ENCODE measurements around the gene CHSY3.

CHSY3 gene

GRCh38 chr5:129905473-129906176 is 1.4 kb downstream of the CHSY3 start:
- H3K9ac ChIP-seq (ENCODE audit: low read length in 5 of 5) = peak overlapping the region in 3 of 5 donors; percentile 30 to 73 (median 56)
- H3K4me3 ChIP-seq (ENCODE audit: low read depth in 1 of 5, low read length in 5 of 5) = peak overlapping the region; percentile 78 to 86 (median 82)
- H3K27ac ChIP-seq (ENCODE audit: low read depth, low read length) = peak overlapping the region; percentile 9
- peaks cover 0 to 6% (median 0%) of the 10 kb centered on the region in 5 donors for H3K36me3 ChIP-seq (ENCODE audit: control insufficient read depth in 5 of 5, insufficient read depth in 5 of 5, low read length in 5 of 5)
- no peaks in the 10 kb centered on the region for H3K9me3 ChIP-seq (ENCODE audit: control insufficient read depth in 5 of 5, low read length in 5 of 5)
- peaks cover 4 to 33% (median 22%) of the 10 kb centered on the region in 5 donors for H3K4me1 ChIP-seq (ENCODE audit: control insufficient read depth in 5 of 5, insufficient read depth in 5 of 5, low read length in 5 of 5)
- peaks cover 0 to 2% (median 0%) of the 10 kb centered on the region in 5 donors for H3K27me3 ChIP-seq (ENCODE audit: control insufficient read depth in 5 of 5, insufficient read depth in 4 of 5, low read length in 5 of 5)

- Histone ChIP-seq H3K9me3 (ENCODE audit: control insufficient read depth in 5 of 5, low read length in 5 of 5) (no peaks in the 10 kb centered on the region), H3K27ac (ENCODE audit: low read depth, low read length) (peak overlapping the region; percentile 9), H3K4me1 (ENCODE audit: control insufficient read depth in 5 of 5, insufficient read depth in 5 of 5, low read length in 5 of 5) (peaks cover 4 to 33% (median 22%) of the 10 kb centered on the region in 5 donors), H3K27me3 (ENCODE audit: control insufficient read depth in 5 of 5, insufficient read depth in 4 of 5, low read length in 5 of 5) (peaks cover 0 to 2% (median 0%) of the 10 kb centered on the region in 5 donors), H3K36me3 (ENCODE audit: control insufficient read depth in 5 of 5, insufficient read depth in 5 of 5, low read length in 5 of 5) (peaks cover 0 to 6% (median 0%) of the 10 kb centered on the region in 5 donors), H3K9ac (ENCODE audit: low read length in 5 of 5) (peak overlapping the region in 4 of 5 donors; percentile 24 to 48 (median 40)), H3K4me3 (ENCODE audit: low read depth in 1 of 5, low read length in 5 of 5) (peak overlapping the region; percentile 78 to 86 (median 82))
Observed at GRCh38 chr5:129906177-129906887, 2.1 kb downstream of the CHSY3 start.

GRCh38 chr5:129909225-129909624 is 5.0 kb downstream of the CHSY3 start:
- Histone ChIP-seq H3K4me1 (ENCODE audit: control insufficient read depth in 5 of 5, insufficient read depth in 5 of 5, low read length in 5 of 5) (peaks cover 4 to 25% (median 17%) of the 10 kb centered on the region in 5 donors), H3K9ac (ENCODE audit: low read length in 5 of 5) (no peak overlapping the region), H3K4me3 (ENCODE audit: low read depth in 1 of 5, low read length in 5 of 5) (no peak overlapping the region), H3K36me3 (ENCODE audit: control insufficient read depth in 5 of 5, insufficient read depth in 5 of 5, low read length in 5 of 5) (peaks cover 0 to 6% (median 0%) of the 10 kb centered on the region in 5 donors), H3K9me3 (ENCODE audit: control insufficient read depth in 5 of 5, low read length in 5 of 5) (no peaks in the 10 kb centered on the region), H3K27me3 (ENCODE audit: control insufficient read depth in 5 of 5, insufficient read depth in 4 of 5, low read length in 5 of 5) (peaks cover 0 to 2% (median 0%) of the 10 kb centered on the region in 5 donors), H3K27ac (ENCODE audit: low read depth, low read length) (no peak overlapping the region)

GRCh38 chr5:129912601-129913255 is 8.5 kb downstream of the CHSY3 start:
- no peak overlapping the region for H3K27ac ChIP-seq (ENCODE audit: low read depth, low read length)
- H3K4me3 ChIP-seq (ENCODE audit: low read depth in 1 of 5, low read length in 5 of 5) = no peak overlapping the region
- no peak overlapping the region for H3K9ac ChIP-seq (ENCODE audit: low read length in 5 of 5)
- peaks cover 0 to 6% (median 0%) of the 10 kb centered on the region in 5 donors for H3K36me3 ChIP-seq (ENCODE audit: control insufficient read depth in 5 of 5, insufficient read depth in 5 of 5, low read length in 5 of 5)
- H3K4me1 ChIP-seq (ENCODE audit: control insufficient read depth in 5 of 5, insufficient read depth in 5 of 5, low read length in 5 of 5) = no peaks in the 10 kb centered on the region
- no peaks in the 10 kb centered on the region for H3K9me3 ChIP-seq (ENCODE audit: control insufficient read depth in 5 of 5, low read length in 5 of 5)
- no peaks in the 10 kb centered on the region for H3K27me3 ChIP-seq (ENCODE audit: control insufficient read depth in 5 of 5, insufficient read depth in 4 of 5, low read length in 5 of 5)

- Histone ChIP-seq H3K27ac (ENCODE audit: low read depth, low read length) (no peak overlapping the region), H3K4me3 (ENCODE audit: low read depth in 1 of 5, low read length in 5 of 5) (no peak overlapping the region), H3K9ac (ENCODE audit: low read length in 5 of 5) (no peak overlapping the region), H3K36me3 (ENCODE audit: control insufficient read depth in 5 of 5, insufficient read depth in 5 of 5, low read length in 5 of 5) (peaks cover 0 to 4% (median 0%) of the 10 kb centered on the region in 5 donors), H3K27me3 (ENCODE audit: control insufficient read depth in 5 of 5, insufficient read depth in 4 of 5, low read length in 5 of 5) (no peaks in the 10 kb centered on the region), H3K9me3 (ENCODE audit: control insufficient read depth in 5 of 5, low read length in 5 of 5) (no peaks in the 10 kb centered on the region), H3K4me1 (ENCODE audit: control insufficient read depth in 5 of 5, insufficient read depth in 5 of 5, low read length in 5 of 5) (no peaks in the 10 kb centered on the region)
Observed at GRCh38 chr5:129915415-129915814, 11.2 kb downstream of the CHSY3 start.

GRCh38 chr5:129917224-129917623 is 13.0 kb downstream of the CHSY3 start:
- Histone ChIP-seq H3K27me3 (ENCODE audit: control insufficient read depth in 5 of 5, insufficient read depth in 4 of 5, low read length in 5 of 5) (no peaks in the 10 kb centered on the region), H3K4me3 (ENCODE audit: low read depth in 1 of 5, low read length in 5 of 5) (no peak overlapping the region), H3K36me3 (ENCODE audit: control insufficient read depth in 5 of 5, insufficient read depth in 5 of 5, low read length in 5 of 5) (peaks cover 0 to 4% (median 0%) of the 10 kb centered on the region in 5 donors), H3K4me1 (ENCODE audit: control insufficient read depth in 5 of 5, insufficient read depth in 5 of 5, low read length in 5 of 5) (no peaks in the 10 kb centered on the region), H3K27ac (ENCODE audit: low read depth, low read length) (no peak overlapping the region), H3K9ac (ENCODE audit: low read length in 5 of 5) (no peak overlapping the region), H3K9me3 (ENCODE audit: control insufficient read depth in 5 of 5, low read length in 5 of 5) (no peaks in the 10 kb centered on the region)

- H3K36me3 ChIP-seq (ENCODE audit: control insufficient read depth in 5 of 5, insufficient read depth in 5 of 5, low read length in 5 of 5) = peaks cover 0 to 4% (median 0%) of the 10 kb centered on the region in 5 donors
- no peaks in the 10 kb centered on the region for H3K27me3 ChIP-seq (ENCODE audit: control insufficient read depth in 5 of 5, insufficient read depth in 4 of 5, low read length in 5 of 5)
- no peak overlapping the region for H3K4me3 ChIP-seq (ENCODE audit: low read depth in 1 of 5, low read length in 5 of 5)
- no peak overlapping the region for H3K9ac ChIP-seq (ENCODE audit: low read length in 5 of 5)
- no peaks in the 10 kb centered on the region for H3K9me3 ChIP-seq (ENCODE audit: control insufficient read depth in 5 of 5, low read length in 5 of 5)
- H3K27ac ChIP-seq (ENCODE audit: low read depth, low read length) = no peak overlapping the region
- H3K4me1 ChIP-seq (ENCODE audit: control insufficient read depth in 5 of 5, insufficient read depth in 5 of 5, low read length in 5 of 5) = no peaks in the 10 kb centered on the region
Observed at GRCh38 chr5:129921204-129921603, 16.9 kb downstream of the CHSY3 start.

- no peak overlapping the region for H3K9ac ChIP-seq (ENCODE audit: low read length in 5 of 5)
- no peak overlapping the region for H3K27ac ChIP-seq (ENCODE audit: low read depth, low read length)
- no peaks in the 10 kb centered on the region for H3K9me3 ChIP-seq (ENCODE audit: control insufficient read depth in 5 of 5, low read length in 5 of 5)
- H3K27me3 ChIP-seq (ENCODE audit: control insufficient read depth in 5 of 5, insufficient read depth in 4 of 5, low read length in 5 of 5) = no peaks in the 10 kb centered on the region
- no peaks in the 10 kb centered on the region for H3K36me3 ChIP-seq (ENCODE audit: control insufficient read depth in 5 of 5, insufficient read depth in 5 of 5, low read length in 5 of 5)
- no peak overlapping the region for H3K4me3 ChIP-seq (ENCODE audit: low read depth in 1 of 5, low read length in 5 of 5)
- H3K4me1 ChIP-seq (ENCODE audit: control insufficient read depth in 5 of 5, insufficient read depth in 5 of 5, low read length in 5 of 5) = no peaks in the 10 kb centered on the region
Observed at GRCh38 chr5:129930221-129930620, 26.0 kb downstream of the CHSY3 start.

GRCh38 chr5:129935626-129936025 is 31.4 kb downstream of the CHSY3 start:
- Histone ChIP-seq H3K27me3 (ENCODE audit: control insufficient read depth in 5 of 5, insufficient read depth in 4 of 5, low read length in 5 of 5) (no peaks in the 10 kb centered on the region), H3K4me1 (ENCODE audit: control insufficient read depth in 5 of 5, insufficient read depth in 5 of 5, low read length in 5 of 5) (no peaks in the 10 kb centered on the region), H3K27ac (ENCODE audit: low read depth, low read length) (no peak overlapping the region), H3K9me3 (ENCODE audit: control insufficient read depth in 5 of 5, low read length in 5 of 5) (peaks cover 0 to 17% (median 9%) of the 10 kb centered on the region in 5 donors), H3K36me3 (ENCODE audit: control insufficient read depth in 5 of 5, insufficient read depth in 5 of 5, low read length in 5 of 5) (peaks cover 0 to 2% (median 0%) of the 10 kb centered on the region in 5 donors), H3K9ac (ENCODE audit: low read length in 5 of 5) (no peak overlapping the region), H3K4me3 (ENCODE audit: low read depth in 1 of 5, low read length in 5 of 5) (no peak overlapping the region)
